ENCODE results near the gene AKR1E2. TPM values are rescaled to one million over a fixed set of nuclear protein-coding genes. Genes with fewer than 3 reads are reported as not detected.

The AKR1E2 gene
- total RNA-seq, 1 donor from 2014 or later = 5.9 TPM

DNA sequence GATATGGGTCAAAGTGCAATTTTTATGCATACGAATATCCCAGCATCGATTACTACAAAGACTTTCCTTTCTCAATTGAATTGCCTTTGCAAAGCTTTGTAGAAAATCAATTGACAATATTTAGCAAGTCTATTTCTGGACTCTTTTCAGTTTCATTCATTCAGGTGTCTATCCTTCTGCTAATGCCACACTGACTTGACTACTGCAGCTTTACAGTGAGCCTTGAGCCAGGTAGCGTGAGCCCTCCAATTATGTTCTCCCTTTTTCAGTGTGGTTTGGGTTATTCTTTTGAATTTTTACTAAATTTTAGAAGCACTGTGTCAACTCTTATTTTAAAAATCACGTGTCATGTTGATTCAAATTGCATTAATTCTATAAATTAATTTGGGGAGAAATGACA is 19.5 kb upstream of the AKR1E2 start:
- intact Hi-C loops (cut with micrococcal nuclease) = no loop called here
- no peak for DNase-seq
- Histone ChIP-seq H3K4me1 (no peaks in the 10 kb centered on the region), H3K36me3 (no peaks in the 10 kb centered on the region), H3K27ac (replicated peaks) (no peak overlapping the region), H3K27me3 (ENCODE audit: low read depth) (no peaks in the 10 kb centered on the region), H3K4me3 (no peak overlapping the region), H3K9me3 (replicated peaks) (no peaks in the 10 kb centered on the region)
- TF ChIP-seq, protein P1, sequence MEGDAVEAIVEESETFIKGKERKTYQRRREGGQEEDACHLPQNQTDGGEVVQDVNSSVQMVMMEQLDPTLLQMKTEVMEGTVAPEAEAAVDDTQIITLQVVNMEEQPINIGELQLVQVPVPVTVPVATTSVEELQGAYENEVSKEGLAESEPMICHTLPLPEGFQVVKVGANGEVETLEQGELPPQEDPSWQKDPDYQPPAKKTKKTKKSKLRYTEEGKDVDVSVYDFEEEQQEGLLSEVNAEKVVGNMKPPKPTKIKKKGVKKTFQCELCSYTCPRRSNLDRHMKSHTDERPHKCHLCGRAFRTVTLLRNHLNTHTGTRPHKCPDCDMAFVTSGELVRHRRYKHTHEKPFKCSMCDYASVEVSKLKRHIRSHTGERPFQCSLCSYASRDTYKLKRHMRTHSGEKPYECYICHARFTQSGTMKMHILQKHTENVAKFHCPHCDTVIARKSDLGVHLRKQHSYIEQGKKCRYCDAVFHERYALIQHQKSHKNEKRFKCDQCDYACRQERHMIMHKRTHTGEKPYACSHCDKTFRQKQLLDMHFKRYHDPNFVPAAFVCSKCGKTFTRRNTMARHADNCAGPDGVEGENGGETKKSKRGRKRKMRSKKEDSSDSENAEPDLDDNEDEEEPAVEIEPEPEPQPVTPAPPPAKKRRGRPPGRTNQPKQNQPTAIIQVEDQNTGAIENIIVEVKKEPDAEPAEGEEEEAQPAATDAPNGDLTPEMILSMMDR (IDR thresholded peaks at IDR 0.05; ENCODE audit: borderline replicate concordance) = no peak

DNA sequence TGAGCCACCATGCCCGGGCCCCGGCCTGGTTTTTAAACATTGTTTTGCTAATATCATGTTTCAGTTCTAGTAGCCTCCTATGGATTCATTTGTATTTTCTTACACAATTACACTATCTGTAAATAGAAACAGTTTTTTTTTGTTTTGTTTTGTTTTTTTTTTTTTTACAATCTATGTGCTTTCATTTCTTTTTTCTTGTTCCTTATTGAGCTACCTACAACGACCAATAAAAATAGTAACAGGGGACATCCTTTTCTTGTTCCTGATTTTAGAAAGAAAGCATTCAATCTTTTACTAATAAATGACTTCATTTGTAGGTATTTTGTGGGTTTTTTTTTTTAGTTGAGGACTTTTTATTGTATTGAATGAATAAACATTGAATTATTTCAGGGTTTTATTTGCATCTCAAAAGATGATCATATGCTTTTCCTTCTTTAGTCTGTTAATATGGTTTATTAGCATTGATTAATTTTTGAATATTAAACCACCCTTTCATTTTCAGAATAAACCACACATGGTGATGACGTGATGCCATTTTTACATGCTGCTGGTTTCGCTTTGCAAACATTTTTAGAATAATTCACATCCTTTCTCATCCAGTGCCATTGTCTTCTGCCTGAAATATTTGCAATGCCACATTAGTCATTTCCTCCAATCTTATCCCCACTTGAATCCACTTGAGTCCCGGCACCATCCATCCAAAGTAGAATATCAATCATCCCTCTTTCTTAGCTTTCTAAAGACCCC is 18.1 kb upstream of the AKR1E2 start:
- no peaks in the 10 kb centered on the region for H3K9me3 ChIP-seq (replicated peaks)
- H3K4me1 ChIP-seq = no peaks in the 10 kb centered on the region
- H3K27ac ChIP-seq (replicated peaks) = no peak overlapping the region

DNA sequence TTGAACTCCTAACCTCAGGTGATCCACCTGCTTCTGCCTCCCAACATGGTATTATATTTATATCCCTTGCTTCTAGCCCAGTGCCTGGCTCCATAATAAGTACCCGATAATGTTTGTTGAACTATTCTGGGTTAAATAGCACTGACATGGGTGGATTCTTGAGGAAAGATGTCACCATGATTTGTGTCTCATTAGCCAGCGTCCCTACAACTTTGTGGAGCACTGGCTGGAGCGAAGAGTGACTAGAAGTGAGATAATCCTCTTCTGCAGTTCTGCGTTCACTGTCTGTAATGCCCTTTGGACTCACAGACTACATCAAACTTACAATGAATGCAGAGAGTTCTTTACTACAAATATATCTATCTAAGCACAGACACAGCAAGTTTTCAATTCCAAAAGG is 16.9 kb upstream of the AKR1E2 start:
- Histone ChIP-seq H3K4me3 (no peak overlapping the region), H3K36me3 (no peaks in the 10 kb centered on the region), H3K27ac (replicated peaks) (no peak overlapping the region), H3K4me1 (no peaks in the 10 kb centered on the region), H3K27me3 (ENCODE audit: low read depth) (no peaks in the 10 kb centered on the region), H3K9me3 (replicated peaks) (no peaks in the 10 kb centered on the region)
- TF ChIP-seq, protein P1 (IDR thresholded peaks at IDR 0.05; ENCODE audit: borderline replicate concordance) = no peak
- intact Hi-C loops (cut with micrococcal nuclease) = no loop called here
- no peak for DNase-seq

More for the DNA sequence above, 18.1 kb upstream of the AKR1E2 start:
- TF ChIP-seq, protein P1 (IDR thresholded peaks at IDR 0.05; ENCODE audit: borderline replicate concordance) = no peak
- no peak for DNase-seq
- Histone ChIP-seq H3K4me3 (no peak overlapping the region), H3K36me3 (no peaks in the 10 kb centered on the region), H3K27me3 (ENCODE audit: low read depth) (no peaks in the 10 kb centered on the region)
- intact Hi-C loops (cut with micrococcal nuclease) = no loop called here

DNA sequence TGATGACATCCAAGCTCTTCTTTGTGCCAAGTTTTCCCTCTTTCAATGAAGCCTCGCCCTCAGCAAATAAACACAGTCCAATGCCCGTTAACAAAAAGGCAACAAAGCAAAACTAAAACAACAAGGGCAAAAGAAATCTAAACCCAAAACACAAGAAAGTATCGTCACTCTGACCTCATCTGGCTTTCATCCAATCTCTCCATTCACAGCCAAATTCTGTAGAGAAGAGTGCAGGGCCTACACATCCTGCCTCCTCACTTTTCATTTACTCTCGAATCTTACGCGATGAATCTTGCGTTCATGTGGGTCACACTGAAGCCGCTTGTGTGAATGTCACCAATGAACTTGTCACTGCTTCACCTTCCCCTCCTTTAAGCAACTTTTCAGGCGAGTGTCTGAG is 15.9 kb upstream of the AKR1E2 start:
- H3K27me3 ChIP-seq (ENCODE audit: low read depth) = no peaks in the 10 kb centered on the region
- intact Hi-C loops (cut with micrococcal nuclease) = no loop called here
- no peaks in the 10 kb centered on the region for H3K9me3 ChIP-seq (replicated peaks)
- no peak overlapping the region for H3K27ac ChIP-seq (replicated peaks)
- no peak overlapping the region for H3K4me3 ChIP-seq
- H3K4me1 ChIP-seq = peaks cover 3% of the 10 kb centered on the region
- TF ChIP-seq, protein P1 (IDR thresholded peaks at IDR 0.05; ENCODE audit: borderline replicate concordance) = no peak
- no peaks in the 10 kb centered on the region for H3K36me3 ChIP-seq
- no peak for DNase-seq

DNA sequence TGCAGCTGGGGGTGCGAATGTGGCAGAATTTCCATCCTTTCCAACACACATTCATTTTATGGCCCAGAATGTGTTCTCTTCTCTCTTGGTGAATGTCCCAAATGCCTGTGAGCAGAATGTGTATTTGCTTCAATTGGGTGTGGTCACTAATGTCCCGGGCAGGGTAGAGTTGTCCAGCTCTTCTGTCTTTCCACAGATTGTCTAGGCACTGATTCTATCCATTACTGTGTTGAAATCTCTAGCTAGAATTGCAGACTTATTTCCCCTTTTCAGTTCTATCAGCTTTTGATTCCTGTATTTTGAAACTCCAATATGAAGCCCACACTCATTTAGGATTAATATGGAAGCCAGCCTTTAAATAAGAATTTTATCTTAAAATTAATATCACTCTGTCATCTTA is 14.0 kb upstream of the AKR1E2 start:
- TF ChIP-seq, protein P1 (IDR thresholded peaks at IDR 0.05; ENCODE audit: borderline replicate concordance) = no peak
- Histone ChIP-seq H3K9me3 (replicated peaks) (no peaks in the 10 kb centered on the region), H3K36me3 (no peaks in the 10 kb centered on the region), H3K4me3 (no peak overlapping the region), H3K27me3 (ENCODE audit: low read depth) (no peaks in the 10 kb centered on the region), H3K27ac (replicated peaks) (no peak overlapping the region), H3K4me1 (peaks cover 4% of the 10 kb centered on the region)
- no peak for DNase-seq
- intact Hi-C loops (cut with micrococcal nuclease) = no loop called here
